ENCODE results near the gene PCDHB7.
A peak's percentile ranks its signal among the peaks of the same experiment; 100 is the strongest.
"Not testable (repeated sequence)": the region's sequence is repeated elsewhere in the genome, so short reads cannot be mapped to it uniquely, and the experiment has no call there.

The PCDHB7 gene

DNA sequence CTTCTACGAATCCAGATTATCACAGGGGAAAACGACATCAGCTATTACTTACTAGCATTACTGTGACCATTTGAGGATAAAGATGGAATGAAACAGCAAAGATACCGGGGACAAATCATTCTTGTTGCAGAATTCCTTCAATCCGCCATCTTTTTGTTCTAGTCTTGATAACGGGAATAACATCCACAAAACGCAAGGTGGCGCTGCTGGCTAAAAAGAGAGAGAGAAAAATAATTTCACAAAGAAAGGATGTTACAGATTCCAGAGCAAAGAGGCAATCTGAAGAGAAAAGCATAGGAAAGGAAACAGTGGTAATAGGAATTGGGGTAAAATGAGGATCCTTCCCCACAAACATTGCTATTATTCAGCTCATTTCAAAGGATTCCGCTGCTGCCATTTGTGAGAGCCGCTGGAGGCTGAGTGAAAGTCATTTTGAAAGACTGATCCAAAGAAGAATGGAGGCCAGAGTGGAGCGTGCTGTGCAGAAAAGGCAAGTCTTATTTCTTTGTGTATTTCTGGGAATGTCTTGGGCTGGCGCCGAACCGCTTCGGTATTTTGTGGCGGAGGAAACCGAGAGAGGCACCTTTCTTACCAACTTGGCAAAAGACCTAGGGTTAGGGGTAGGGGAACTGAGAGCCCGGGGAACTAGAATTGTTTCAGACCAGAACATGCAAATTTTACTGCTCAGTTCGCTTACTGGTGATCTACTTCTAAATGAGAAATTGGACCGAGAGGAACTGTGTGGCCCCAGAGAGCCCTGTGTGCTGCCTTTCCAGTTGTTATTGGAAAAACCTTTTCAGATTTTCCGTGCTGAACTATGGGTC is at the start of gene PCDHB7:
Gene PCDHB7, plus strand, starts transcription at position 264 of the 824 bp plus-strand sequence. Its CDS starts 192 bp downstream, at position 456.
- peak; percentile 10 for DNase-seq (ENCODE audit: low spot score)

DNA sequence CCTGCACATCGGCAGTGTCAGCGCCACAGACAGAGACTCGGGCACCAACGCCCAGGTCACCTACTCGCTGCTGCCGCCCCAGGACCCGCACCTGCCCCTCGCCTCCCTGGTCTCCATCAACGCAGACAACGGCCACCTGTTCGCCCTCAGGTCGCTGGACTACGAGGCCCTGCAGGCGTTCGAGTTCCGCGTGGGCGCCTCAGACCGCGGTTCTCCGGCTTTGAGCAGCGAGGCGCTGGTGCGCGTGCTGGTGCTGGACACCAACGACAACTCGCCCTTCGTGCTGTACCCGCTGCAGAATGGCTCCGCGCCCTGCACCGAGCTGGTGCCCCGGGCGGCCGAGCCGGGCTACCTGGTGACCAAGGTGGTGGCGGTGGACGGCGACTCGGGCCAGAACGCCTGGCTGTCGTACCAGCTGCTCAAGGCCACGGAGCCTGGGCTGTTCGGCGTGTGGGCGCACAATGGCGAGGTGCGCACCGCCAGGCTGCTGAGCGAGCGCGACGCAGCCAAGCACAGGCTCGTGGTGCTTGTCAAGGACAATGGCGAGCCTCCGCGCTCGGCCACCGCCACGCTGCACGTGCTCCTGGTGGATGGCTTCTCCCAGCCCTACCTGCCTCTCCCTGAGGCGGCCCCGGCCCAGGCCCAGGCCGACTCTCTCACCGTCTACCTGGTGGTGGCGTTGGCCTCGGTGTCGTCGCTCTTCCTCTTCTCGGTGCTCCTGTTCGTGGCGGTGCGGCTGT is 48.9 kb upstream of the PCDHB7 start:
- not testable (repeated sequence) for DNase-seq (ENCODE audit: low spot score)

DNA sequence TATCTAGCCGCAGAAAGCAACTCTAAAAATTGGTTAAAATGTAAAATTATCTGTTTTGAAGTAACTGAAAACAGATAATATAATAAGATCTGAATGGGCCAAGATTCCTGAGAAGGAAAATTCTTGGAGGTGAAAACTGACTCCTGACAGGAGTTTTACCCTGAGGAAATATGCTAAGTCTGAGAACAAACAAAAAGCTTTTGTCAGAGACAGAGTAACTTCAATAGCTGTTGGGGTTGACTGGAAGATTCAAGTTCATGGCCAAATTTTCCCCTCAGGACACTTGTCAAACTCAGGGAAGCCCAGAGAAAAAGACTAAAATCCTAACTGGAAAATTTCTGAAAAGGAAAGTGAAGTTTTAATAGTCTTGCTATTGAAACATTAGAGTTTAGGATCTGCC is 45.1 kb upstream of the PCDHB7 start:
- DNase-seq (ENCODE audit: low spot score): no peak

DNA sequence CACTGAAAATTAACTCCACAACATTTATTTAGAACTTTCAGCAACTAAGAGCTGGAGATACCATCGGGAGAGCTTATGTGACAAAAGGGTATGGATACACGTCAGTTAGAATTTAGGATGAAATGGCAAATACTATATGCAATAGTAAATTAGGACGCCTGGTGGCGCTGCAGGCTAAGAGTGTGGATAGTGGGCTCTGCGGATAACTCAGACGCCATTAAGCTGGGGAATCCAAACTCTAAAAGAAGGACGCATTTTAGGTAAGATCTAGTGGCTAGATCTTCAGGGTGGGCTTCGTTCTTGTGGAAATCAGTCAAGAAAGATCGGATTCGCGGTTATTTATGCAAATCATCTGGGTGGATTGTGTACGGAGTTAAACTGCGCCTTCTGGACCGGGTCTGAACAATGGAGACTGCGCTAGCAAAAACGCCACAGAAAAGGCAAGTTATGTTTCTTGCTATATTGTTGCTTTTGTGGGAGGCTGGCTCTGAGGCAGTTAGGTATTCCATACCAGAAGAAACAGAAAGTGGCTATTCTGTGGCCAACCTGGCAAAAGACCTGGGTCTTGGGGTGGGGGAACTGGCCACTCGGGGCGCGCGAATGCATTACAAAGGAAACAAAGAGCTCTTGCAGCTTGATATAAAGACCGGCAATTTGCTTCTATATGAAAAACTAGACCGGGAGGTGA is 37.3 kb upstream of the PCDHB7 start, which contains the start of gene PCDHB5:
Gene PCDHB5, plus strand, starts transcription at position 177 of the 688 bp plus-strand sequence. Its CDS starts 229 bp downstream, at position 406.
- no peak for DNase-seq (ENCODE audit: low spot score)

DNA sequence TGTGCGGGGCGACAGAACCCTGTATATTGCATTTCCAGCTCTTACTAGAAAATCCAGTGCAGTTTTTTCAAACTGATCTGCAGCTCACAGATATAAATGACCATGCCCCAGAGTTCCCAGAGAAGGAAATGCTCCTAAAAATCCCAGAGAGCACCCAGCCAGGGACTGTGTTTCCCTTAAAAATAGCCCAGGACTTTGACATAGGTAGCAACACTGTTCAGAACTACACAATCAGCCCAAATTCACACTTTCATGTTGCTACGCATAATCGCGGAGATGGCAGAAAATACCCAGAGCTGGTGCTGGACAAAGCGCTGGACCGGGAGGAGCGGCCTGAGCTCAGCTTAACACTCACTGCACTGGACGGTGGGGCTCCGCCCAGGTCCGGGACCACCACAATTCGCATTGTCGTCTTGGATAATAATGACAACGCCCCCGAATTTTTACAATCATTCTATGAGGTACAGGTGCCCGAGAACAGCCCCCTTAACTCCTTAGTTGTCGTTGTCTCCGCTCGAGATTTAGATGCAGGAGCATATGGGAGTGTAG is 36.7 kb upstream of the PCDHB7 start:
- no peak for DNase-seq (ENCODE audit: low spot score)

DNA sequence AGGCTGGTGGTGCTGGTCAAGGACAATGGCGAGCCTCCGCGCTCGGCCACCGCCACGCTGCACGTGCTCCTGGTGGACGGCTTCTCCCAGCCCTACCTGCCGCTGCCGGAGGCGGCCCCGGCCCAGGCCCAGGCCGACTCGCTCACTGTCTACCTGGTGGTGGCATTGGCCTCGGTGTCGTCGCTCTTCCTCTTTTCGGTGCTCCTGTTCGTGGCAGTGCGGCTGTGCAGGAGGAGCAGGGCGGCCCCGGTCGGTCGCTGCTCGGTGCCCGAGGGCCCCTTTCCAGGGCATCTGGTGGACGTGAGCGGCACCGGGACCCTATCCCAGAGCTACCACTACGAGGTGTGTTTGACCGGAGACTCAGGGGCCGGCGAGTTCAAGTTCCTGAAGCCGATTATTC is 35.1 kb upstream of the PCDHB7 start:
- DNase-seq (ENCODE audit: low spot score): not testable (repeated sequence)

DNA sequence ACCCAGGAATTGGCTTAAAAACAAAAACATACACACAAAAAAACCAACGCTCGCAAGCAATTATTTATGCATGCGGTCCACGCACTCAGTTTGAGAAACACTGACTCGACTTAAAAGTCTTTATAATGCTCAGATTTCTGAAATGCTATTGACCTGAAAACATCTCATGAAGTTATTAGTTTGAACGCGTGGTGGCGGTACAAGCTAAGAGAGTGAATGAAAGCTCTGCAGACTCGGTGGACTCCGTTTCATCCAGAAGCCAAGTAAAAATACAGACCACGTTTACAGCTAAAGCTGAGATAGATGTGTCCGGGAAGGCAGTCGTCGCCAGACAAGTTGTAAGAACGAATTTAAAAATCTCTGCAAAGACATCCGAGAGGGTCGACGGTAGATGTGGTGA is 22.6 kb upstream of the PCDHB7 start, which contains the start of gene PCDHB6:
Gene PCDHB6, plus strand, starts transcription at position 246 of the 400 bp plus-strand sequence. CDS start 201 bp downstream, outside the sequence.
- DNase-seq (ENCODE audit: low spot score): no peak

DNA sequence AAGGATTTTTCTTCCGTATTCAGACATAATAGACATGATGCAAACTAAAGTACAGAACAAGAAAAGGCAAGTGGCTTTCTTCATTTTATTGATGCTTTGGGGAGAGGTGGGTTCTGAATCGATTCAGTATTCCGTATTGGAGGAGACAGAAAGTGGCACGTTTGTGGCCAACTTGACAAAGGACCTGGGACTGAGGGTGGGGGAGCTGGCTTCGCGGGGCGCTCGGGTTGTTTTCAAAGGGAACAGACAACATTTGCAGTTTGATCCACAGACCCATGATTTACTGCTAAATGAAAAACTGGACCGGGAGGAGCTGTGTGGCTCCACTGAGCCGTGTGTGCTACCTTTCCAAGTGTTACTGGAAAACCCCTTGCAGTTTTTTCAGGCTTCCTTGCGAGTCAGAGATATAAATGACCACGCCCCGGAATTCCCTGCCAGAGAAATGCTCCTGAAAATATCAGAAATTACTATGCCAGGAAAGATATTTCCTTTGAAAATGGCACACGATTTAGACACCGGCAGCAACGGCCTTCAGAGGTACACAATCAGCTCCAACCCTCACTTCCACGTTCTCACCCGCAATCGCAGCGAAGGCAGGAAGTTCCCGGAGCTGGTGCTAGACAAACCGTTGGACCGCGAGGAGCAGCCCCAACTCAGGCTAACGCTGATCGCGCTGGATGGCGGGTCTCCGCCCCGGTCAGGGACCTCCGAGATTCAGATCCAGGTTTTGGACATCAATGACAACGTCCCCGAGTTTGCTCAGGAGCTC is 22.0 kb upstream of the PCDHB7 start:
- DNase-seq (ENCODE audit: low spot score): no peak

DNA sequence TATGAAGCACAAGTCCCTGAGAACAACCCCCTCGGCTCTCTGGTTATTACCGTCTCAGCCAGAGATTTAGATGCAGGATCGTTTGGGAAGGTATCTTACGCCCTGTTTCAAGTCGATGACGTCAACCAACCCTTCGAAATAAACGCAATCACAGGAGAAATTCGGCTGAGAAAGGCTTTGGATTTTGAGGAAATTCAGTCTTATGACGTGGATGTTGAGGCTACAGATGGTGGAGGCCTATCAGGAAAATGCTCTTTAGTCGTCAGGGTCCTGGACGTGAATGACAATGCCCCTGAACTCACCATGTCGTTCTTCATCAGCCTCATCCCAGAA is 21.5 kb upstream of the PCDHB7 start:
- DNase-seq (ENCODE audit: low spot score): no peak

DNA sequence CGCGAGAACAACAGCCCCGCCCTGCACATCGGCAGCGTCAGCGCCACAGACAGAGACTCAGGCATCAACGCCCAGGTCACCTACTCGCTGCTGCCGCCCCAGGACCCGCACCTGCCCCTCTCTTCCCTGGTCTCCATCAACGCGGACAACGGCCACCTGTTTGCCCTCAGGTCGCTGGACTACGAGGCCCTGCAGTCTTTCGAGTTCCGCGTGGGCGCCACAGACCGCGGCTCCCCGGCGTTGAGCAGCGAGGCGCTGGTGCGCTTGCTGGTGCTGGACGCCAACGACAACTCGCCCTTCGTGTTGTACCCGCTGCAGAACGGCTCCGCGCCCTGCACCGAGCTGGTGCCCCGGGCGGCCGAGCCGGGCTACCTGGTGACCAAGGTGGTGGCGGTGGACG is 20.8 kb upstream of the PCDHB7 start:
- not testable (repeated sequence) for DNase-seq (ENCODE audit: low spot score)

DNA sequence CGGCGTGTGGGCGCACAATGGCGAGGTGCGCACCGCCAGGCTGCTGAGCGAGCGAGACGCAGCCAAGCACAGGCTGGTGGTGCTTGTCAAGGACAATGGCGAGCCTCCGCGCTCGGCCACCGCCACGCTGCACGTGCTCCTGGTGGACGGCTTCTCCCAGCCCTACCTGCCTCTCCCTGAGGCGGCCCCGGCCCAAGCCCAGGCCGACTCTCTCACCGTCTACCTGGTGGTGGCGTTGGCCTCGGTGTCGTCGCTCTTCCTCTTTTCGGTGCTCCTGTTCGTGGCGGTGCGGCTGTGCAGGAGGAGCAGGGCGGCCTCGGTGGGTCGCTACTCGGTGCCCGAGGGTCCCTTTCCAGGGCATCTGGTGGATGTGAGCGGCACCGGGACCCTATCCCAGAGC is 20.3 kb upstream of the PCDHB7 start:
- DNase-seq (ENCODE audit: low spot score): not testable (repeated sequence)

DNA sequence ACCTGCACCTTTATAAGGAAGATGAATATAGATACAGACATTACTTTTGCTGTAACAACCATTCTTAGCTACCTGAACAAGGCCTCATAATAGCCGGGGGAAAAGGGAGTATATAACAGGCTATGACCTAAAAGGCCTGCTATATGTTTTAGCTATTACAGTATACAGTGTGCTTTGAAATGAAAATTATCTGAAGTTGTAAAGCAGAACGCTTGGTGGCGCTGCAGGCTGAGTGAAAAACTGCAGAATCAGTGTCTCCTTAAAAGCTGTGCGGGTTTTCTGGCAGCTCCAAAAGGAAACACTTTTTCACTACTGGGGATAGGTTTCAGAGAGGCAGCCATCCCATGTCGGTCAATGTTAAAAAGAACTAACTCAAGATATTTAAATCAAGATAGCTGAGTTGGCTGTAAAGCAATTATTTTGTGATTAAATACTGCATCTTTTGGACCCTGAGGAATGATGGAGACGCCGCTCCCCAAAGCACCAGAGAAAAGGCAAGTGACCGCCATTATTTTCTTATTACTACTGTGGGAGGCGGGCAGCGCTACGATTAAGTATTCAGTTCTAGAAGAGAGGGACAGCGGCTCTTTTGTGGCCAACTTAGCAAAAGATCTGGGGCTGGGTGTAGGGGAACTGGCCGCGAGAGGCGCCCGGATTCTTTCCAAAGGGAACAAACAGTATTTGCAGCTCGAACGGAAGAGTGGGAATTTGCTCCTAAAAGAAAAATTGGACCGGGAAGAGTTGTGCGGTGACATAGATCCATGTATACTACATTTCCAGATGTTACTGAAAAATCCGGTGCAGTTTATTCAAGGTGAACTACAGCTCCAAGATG is 16.7 kb upstream of the PCDHB7 start:
- DNase-seq (ENCODE audit: low spot score): no peak

DNA sequence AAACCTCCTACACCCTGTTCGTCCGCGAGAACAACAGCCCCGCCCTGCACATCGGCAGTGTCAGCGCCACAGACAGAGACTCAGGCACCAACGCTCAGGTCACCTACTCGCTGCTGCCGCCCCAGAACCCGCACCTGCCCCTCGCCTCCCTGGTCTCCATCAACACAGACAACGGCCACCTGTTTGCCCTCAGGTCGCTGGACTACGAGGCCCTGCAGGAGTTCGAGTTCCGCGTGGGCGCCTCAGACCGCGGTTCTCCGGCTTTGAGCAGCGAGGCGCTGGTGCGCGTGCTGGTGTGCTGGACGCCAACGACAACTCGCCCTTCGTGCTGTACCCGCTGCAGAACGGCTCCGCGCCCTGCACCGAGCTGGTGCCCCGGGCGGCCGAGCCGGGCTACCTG is 15.1 kb upstream of the PCDHB7 start:
- DNase-seq (ENCODE audit: low spot score): not testable (repeated sequence)

DNA sequence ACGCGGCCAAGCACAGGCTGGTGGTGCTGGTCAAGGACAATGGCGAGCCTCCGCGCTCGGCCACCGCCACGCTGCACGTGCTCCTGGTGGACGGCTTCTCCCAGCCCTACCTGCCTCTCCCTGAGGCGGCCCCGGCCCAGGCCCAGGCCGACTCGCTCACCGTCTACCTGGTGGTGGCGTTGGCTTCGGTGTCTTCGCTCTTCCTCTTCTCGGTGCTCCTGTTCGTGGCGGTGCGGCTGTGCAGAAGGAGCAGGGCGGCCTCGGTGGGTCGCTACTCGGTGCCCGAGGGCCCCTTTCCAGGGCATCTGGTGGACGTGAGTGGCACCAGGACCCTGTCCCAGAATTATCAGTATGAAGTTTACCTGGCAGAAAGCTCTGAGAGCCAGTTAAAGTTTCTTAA is 14.5 kb upstream of the PCDHB7 start:
- not testable (repeated sequence) for DNase-seq (ENCODE audit: low spot score)

DNA sequence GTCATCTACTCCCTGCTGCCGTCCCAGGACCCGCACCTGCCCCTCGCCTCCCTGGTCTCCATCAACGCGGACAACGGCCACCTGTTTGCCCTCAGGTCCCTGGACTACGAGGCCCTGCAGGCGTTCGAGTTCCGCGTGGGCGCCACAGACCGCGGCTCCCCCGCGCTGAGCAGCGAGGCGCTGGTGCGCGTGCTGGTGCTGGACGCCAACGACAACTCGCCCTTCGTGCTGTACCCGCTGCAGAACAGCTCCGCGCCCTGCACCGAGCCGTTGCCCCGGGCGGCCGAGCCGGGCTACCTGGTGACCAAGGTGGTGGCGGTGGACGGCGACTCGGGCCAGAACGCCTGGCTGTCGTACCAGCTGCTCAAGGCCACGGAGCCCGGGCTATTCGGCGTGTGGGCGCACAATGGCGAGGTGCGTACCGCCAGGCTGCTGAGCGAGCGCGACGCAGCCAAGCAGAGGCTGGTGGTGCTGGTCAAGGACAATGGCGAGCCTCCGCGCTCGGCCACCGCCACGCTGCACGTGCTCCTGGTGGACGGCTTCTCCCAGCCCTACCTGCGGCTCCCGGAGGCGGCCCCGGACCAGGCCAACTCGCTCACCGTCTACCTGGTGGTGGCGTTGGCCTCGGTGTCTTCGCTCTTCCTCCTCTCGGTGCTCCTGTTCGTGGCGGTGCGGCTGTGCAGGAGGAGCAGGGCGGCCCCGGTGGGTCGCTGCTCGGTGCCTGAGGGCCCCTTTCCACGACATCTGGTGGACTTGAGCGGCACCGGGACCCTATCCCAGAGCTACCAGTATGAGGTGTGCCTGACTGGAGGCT is 2.1 kb downstream of the PCDHB7 start:
- DNase-seq (ENCODE audit: low spot score): not testable (repeated sequence)

DNA sequence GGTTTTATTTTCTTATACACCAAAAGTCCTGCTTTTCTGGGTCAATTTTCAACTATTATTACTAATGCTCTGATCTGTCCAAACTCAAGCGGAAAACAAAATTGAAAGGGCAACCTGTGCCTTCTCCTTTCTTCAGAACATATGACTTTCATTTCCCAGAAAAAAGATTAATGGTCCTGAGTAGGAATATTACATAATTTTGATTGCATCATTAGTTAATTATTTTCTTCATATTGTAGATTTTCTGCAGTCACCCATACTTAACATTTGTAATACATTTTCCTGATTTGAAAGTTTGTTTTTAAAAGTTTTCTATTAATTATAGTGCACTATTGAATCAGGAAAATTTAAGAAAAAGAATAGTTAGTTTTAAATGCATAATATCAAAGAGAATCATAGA is 3.5 kb downstream of the PCDHB7 start:
- no peak for DNase-seq (ENCODE audit: low spot score)

DNA sequence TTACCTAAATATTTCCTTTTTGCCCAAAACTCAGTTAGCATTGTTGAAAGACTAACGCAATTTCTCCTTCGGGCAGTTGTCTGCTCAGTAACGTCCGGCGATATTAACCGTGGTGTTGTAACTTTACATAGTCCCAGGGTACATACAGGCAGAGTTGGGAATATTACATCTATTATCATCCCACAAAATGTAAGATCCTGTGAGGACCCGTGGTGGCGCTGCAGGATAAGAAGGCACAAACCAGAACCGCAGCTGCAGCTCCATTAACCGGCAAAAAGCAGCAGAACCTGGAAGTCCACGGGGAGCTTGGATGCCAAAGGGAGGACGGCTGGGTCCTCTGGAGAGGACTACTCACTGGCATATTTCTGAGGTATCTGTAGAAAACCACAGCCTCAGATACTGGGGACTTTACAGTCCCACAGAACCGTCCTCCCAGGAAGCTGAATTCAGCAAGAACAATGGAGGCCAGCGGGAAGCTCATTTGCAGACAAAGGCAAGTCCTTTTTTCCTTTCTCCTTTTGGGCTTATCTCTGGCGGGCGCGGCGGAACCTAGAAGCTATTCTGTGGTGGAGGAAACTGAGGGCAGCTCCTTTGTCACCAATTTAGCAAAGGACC is 5.2 kb downstream of the PCDHB7 start, which contains the start of gene PCDHB8:
Gene PCDHB8, plus strand, starts transcription at position 214 of the 615 bp plus-strand sequence. Its CDS starts 245 bp downstream, at position 459.
- DNase-seq (ENCODE audit: low spot score): not testable (repeated sequence)

DNA sequence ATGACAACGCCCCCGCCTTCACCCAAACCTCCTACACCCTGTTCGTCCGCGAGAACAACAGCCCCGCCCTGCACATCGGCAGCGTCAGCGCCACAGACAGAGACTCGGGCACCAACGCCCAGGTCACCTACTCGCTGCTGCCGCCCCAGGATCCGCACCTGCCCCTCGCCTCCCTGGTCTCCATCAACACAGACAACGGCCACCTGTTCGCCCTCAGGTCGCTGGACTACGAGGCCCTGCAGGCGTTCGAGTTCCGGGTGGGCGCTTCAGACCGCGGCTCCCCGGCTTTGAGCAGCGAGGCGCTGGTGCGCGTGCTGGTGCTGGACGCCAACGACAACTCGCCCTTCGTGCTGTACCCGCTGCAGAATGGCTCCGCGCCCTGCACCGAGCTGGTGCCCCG is 6.9 kb downstream of the PCDHB7 start:
- not testable (repeated sequence) for DNase-seq (ENCODE audit: low spot score)

DNA sequence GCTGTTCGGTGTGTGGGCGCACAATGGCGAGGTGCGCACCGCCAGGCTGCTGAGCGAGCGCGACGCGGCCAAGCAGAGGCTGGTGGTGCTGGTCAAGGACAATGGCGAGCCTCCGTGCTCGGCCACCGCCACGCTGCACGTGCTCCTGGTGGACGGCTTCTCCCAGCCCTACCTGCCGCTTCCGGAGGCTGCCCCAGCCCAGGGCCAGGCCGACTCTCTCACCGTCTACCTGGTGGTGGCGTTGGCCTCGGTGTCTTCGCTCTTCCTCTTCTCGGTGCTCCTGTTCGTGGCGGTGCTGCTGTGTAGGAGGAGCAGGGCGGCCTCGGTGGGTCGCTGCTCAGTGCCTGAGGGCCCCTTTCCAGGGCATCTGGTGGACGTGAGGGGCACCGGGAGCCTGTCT is 7.4 kb downstream of the PCDHB7 start:
- DNase-seq (ENCODE audit: low spot score): not testable (repeated sequence)

All from germinal center (tissue), 1 donor.